Fibroblast of lung (primary cell): ENCODE data around the gene GPR173.

Experiments used
- EZH2 ChIP-seq: IDR thresholded peaks from 2 replicates; pipeline ENCODE4 v1.5.1; 2012; ENCODE audit warnings: low read length, control low read depth, mild to moderate bottlenecking; ENCODE audit errors: missing control alignments
- TF ChIP-seq, protein P1 (sequence below), 2 donors: IDR thresholded peaks in 1 of 2; conservative IDR thresholded peaks in 1 of 2; 1 replicate in 1 of 2; 2 replicates in 1 of 2; pipeline ENCODE4 v1.5.1; 2011 to 2012; ENCODE audit warnings: low read length in 2 of 2, control low read depth in 1 of 2, inconsistent platforms in 1 of 2, low read depth in 1 of 2, mild to moderate bottlenecking in 1 of 2

DNA sequence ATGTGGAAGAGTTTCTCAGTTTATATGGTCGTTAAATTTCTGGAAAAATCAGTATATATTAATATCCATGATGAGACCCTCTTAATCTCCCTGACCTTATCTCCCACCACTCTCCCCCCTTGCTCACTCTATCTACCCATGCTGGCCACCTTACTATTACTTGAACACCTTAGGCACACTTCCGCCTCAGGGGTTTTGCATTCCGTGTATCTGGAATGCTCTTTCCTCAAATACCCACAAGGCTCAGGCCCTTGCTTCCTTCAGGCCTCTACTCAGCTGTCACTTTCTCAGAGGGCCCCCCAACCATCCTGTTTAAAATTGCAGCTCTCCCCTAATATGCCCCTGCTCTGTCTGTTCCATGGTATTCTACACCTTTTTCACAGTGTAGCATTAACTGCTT lies 47.2 kb downstream of the GPR173 start:
- TF ChIP-seq, protein P1, sequence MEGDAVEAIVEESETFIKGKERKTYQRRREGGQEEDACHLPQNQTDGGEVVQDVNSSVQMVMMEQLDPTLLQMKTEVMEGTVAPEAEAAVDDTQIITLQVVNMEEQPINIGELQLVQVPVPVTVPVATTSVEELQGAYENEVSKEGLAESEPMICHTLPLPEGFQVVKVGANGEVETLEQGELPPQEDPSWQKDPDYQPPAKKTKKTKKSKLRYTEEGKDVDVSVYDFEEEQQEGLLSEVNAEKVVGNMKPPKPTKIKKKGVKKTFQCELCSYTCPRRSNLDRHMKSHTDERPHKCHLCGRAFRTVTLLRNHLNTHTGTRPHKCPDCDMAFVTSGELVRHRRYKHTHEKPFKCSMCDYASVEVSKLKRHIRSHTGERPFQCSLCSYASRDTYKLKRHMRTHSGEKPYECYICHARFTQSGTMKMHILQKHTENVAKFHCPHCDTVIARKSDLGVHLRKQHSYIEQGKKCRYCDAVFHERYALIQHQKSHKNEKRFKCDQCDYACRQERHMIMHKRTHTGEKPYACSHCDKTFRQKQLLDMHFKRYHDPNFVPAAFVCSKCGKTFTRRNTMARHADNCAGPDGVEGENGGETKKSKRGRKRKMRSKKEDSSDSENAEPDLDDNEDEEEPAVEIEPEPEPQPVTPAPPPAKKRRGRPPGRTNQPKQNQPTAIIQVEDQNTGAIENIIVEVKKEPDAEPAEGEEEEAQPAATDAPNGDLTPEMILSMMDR (conservative IDR thresholded peaks at IDR 0.05 in 1 of 2, IDR thresholded peaks at IDR 0.05 in 1 of 2; ENCODE audit: low read depth in 1 of 2, low read length in 2 of 2): no peak
- no peak for TF ChIP-seq EZH2
